ENCODE results near the gene MARCHF6.

DNA sequence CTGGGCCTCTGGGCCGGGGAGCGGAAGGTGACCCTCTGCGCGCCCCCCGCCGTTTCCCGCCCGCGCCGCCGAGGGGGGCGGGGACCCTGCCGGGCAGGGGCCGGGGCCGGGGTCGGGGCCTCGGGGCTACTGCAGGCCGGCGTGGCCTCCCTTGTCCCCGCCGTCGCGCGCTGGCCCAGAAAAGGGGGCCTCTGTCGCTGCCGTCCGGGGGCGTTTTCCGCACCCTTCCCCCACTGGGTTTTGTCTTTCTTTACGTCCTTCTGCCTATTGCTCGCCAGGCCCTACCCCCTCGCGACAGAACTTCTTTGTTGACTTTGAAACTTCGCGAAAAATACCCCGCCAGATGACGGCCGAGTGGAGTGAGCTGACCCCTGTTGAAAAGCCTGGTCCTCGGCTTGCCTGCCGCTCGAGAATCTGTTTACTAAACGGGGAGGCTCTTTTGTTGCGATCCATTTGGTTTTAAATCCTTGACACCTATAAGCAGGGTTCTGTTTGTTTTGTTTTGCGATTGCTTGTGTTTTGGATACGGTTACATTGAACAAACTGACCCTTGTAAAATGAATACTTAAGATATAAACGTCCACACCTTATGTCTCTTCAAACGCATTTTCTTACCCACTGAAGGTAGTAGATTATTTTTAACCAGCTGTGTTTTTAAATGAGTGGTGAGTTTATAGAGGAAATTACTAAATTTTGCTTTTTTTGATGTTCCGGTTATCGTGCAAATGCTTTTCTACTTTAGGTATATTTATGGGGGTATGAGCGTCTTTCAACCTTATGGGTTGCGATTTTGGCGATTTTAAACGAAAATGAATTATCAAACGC is 765 bp downstream of the MARCHF6 start:
- TF ChIP-seq POLR2A (IDR thresholded peaks at IDR 0.05), result no peak
- TF ChIP-seq CTCF (IDR thresholded peaks at IDR 0.05), result no peak
